ENCODE measurements around the gene ANKRD6. TPM values are rescaled to one million over a fixed set of nuclear protein-coding genes. Genes with fewer than 3 reads are reported as not detected.

Gene ANKRD6
- total RNA-seq, 1 experiment from 2014 or later: 5.6 TPM

DNA sequence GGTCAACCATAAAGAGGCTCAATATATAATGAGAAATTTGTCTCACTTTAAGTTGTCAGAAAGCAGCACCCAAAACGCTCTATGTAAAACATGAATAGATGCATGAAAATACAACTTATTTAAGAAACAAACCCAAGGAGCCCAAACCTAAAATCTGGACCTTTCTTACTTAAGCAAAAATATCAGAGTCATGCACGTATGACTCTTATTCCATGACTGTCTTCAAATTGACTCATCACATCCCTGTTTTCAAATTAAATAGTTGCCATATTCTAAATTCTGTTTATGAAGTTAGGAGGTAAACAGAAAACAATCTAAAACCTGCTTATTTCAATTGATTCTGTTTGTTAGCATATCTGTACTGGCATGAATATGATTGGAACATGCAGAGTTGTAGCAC, 42.1 kb downstream of the ANKRD6 start:
- no peak overlapping the region for H2AK5ac ChIP-seq (ENCODE audit: insufficient read length, low read length)
- WGBS (ENCODE audit: extremely low coverage, insufficient read length, low lambda C conversion rate): no CpG with 5 or more reads among the region's 2 CpGs
- H4K20me1 ChIP-seq (ENCODE audit: control insufficient read depth, insufficient read depth, insufficient read length): no peaks in the 10 kb centered on the region
- no peak overlapping the region for H2BK20ac ChIP-seq (ENCODE audit: low read depth, low read length, poor library complexity, severe bottlenecking)
- no peak overlapping the region for H2AFZ ChIP-seq (ENCODE audit: low read length)
- no peaks in the 10 kb centered on the region for H3K27me3 ChIP-seq (ENCODE audit: insufficient read depth, low read length)
- H3K23me2 ChIP-seq (ENCODE audit: insufficient read length, low read depth, low read length, poor library complexity, severe bottlenecking): no peaks in the 10 kb centered on the region
- Mint-ChIP-seq H3K9me3 (no peaks in the 10 kb centered on the region; a peak in 1 of 5 replicates), H3K36me3 (ENCODE audit: insufficient read depth in 1 of 3, low read depth in 3 of 3) (no peaks in the 10 kb centered on the region), H3K27ac (no peak overlapping the region), H3K4me3 (no peak overlapping the region), H3K27me3 (ENCODE audit: low read depth) (no peaks in the 10 kb centered on the region), H3K4me1 (peaks cover 4 to 5% of the 10 kb centered on the region in 2 experiments)
- H4K5ac ChIP-seq (ENCODE audit: insufficient read length, low read depth, low read length): no peak overlapping the region
- no peak overlapping the region for H3K23ac ChIP-seq (ENCODE audit: insufficient read length, low read depth, low read length)
- no peak overlapping the region for H2BK15ac ChIP-seq (ENCODE audit: low read depth, low read length)
- no peak overlapping the region for H2BK12ac ChIP-seq (ENCODE audit: insufficient read length, low read depth, low read length)
- H3K18ac ChIP-seq (ENCODE audit: insufficient read length, low read depth, low read length): no peak overlapping the region
- H3K4me1 ChIP-seq (ENCODE audit: insufficient read depth, low read length): no peaks in the 10 kb centered on the region
- no peaks in the 10 kb centered on the region for H3K9me3 ChIP-seq (ENCODE audit: control insufficient read depth, low read depth, low read length)
- H4K8ac ChIP-seq (replicated peaks; ENCODE audit: insufficient read length, low read depth, low read length): no peak overlapping the region
- H3K79me1 ChIP-seq (ENCODE audit: insufficient read depth, low read depth, low read length, poor library complexity, severe bottlenecking): no peaks in the 10 kb centered on the region
- H3T11ph ChIP-seq (ENCODE audit: low read length): no peak overlapping the region
- DNase-seq: no peak
- H3K9ac ChIP-seq (ENCODE audit: extremely low read depth, insufficient read length, low read length): no peak overlapping the region
- H3K14ac ChIP-seq (ENCODE audit: insufficient read depth, low read length): no peak overlapping the region
- no peaks in the 10 kb centered on the region for H3K79me2 ChIP-seq (ENCODE audit: insufficient read depth, low read length)
- TF ChIP-seq, protein P1, sequence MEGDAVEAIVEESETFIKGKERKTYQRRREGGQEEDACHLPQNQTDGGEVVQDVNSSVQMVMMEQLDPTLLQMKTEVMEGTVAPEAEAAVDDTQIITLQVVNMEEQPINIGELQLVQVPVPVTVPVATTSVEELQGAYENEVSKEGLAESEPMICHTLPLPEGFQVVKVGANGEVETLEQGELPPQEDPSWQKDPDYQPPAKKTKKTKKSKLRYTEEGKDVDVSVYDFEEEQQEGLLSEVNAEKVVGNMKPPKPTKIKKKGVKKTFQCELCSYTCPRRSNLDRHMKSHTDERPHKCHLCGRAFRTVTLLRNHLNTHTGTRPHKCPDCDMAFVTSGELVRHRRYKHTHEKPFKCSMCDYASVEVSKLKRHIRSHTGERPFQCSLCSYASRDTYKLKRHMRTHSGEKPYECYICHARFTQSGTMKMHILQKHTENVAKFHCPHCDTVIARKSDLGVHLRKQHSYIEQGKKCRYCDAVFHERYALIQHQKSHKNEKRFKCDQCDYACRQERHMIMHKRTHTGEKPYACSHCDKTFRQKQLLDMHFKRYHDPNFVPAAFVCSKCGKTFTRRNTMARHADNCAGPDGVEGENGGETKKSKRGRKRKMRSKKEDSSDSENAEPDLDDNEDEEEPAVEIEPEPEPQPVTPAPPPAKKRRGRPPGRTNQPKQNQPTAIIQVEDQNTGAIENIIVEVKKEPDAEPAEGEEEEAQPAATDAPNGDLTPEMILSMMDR (conservative IDR thresholded peaks at IDR 0.05): no peak
- no peak overlapping the region for H3K56ac ChIP-seq (ENCODE audit: insufficient read length, low read depth, low read length)
- no peak overlapping the region for H2BK120ac ChIP-seq (ENCODE audit: low read depth, low read length, poor library complexity, severe bottlenecking)
- H4K91ac ChIP-seq (ENCODE audit: insufficient read length, low read depth, low read length): no peak overlapping the region
- no peak overlapping the region for H3K27ac ChIP-seq (ENCODE audit: insufficient read length, low read depth, low read length)
- no peak overlapping the region for H3K4ac ChIP-seq (ENCODE audit: low read depth, low read length)
- no peak overlapping the region for H2BK5ac ChIP-seq (ENCODE audit: insufficient read length, low read length)
- H3K4me2 ChIP-seq (ENCODE audit: insufficient read depth, insufficient read length, low read length): no peak overlapping the region
